ENCODE results near the gene SRRT. TPM values are rescaled to one million over a fixed set of nuclear protein-coding genes. Genes with fewer than 3 reads are reported as not detected.

SRRT gene
- total and polyA plus RNA-seq, 7 experiments from 2014 or later: 43.6 to 271 (median 255) TPM

DNA sequence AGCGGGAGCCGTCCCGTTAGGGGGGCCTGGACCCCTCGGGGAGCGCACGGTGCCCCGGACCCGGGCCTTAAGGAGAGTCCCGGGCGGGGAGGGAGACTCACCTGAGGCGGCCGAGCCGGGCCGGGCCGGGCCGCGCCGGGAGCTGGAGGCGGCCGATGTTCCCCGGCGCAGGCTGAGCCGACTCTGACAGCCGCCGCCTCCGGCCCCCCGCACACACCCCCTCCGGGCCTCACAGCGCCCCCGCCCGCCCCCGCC, 20.7 kb downstream of the SRRT start, which contains the start of gene ACHE:
TSS of gene ACHE (minus strand) at position 188 of the 255 bp plus-strand sequence. CDS start 1,656 bp downstream, outside the sequence.
- H3K27me3 ChIP-seq (ENCODE audit: control insufficient read depth in 2 of 2, insufficient read depth in 2 of 2, low read length in 2 of 2): peaks cover 8 to 10% of the 10 kb centered on the region in 2 donors
- peak in 1 of 9 donors; percentile 34 for DNase-seq

DNA sequence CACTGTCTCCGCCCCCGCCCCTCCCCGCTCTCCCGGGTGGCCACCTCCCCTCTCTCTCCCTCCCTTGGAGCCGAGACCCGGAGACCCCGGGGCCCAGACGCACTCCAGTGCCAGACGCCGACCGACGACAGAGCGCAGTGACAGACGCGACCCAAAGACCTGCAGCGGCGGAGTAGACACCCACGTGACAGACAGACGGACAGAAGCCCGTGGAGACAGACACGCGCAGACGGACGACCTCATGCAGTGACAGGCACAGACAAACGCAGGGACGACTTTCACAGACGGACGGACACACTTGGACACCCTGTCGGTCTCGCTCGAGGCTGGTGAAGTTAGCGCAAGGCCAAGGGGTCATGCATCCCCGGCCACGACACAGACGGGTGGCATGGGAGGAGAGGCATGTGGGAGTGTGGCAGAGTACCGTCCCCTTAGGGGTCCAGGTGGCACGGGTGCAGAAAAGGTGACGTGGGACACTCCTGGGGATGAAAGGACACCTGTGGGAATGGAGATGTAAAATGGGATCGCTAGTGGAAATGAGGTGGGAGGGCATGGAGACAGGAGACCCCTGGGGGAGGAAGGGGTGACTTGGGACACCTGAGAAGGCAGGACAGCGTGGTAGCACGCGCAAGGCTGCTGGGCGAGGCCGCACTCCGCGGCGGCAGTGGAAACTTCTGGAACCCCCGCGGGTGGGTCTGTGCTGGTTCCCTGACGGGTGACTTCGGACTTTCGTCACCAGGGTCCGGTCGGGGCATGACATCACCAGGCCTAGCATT, 21.2 kb downstream of the SRRT start:
- Mint-ChIP-seq H3K9me3 (peaks cover 0 to 2% (median 0%) of the 10 kb centered on the region in 11 donors), H3K27ac (peak overlapping the region in 8 of 9 donors; percentile 16 to 74 (median 46)), H3K27me3 (peaks cover 45 to 59% (median 48%) of the 10 kb centered on the region in 5 donors), H3K4me3 (peak overlapping the region; percentile 81 to 95 (median 86)), H3K4me1 (peaks cover 6 to 20% (median 11%) of the 10 kb centered on the region in 7 donors), H3K36me3 (no peaks in the 10 kb centered on the region)
- Histone ChIP-seq H3K4me3 (ENCODE audit: low read length) (peak overlapping the region; percentile 28), H3K36me3 (ENCODE audit: control insufficient read depth in 2 of 3, insufficient read depth in 3 of 3, low read length in 3 of 3) (no peaks in the 10 kb centered on the region), H3K27me3 (ENCODE audit: control insufficient read depth in 2 of 2, insufficient read depth in 2 of 2, low read length in 2 of 2) (peaks cover 8 to 10% of the 10 kb centered on the region in 2 donors), H3K27ac (ENCODE audit: low read depth, low read length) (no peak overlapping the region), H3K9me3 (ENCODE audit: control insufficient read depth in 2 of 3, low read length in 3 of 3) (no peaks in the 10 kb centered on the region), H3K4me1 (ENCODE audit: control insufficient read depth in 2 of 2, insufficient read depth in 2 of 2, low read length in 2 of 2) (peaks cover 8 to 11% of the 10 kb centered on the region in 2 donors)
- CTCF ChIA-PET: interaction anchor here (1.8 kb wide), 1 partner anchor 163 kb away, joined by 7 read pairs; no protein-coding TSS in a partner anchor
- peak in 2 of 9 donors; percentile 28 to 32 for DNase-seq
- ATAC-seq: peak; percentile 21
- POLR2A ChIA-PET: no interaction called here
- intact Hi-C loops (cut with micrococcal nuclease): loop anchor here (1.0 to 5.0 kb wide), 6 partner anchors 71 to 387 kb away; partner anchors contain the start of gene MUC12 (in 1 of the 2)

More for the DNA sequence above, 20.7 kb downstream of the SRRT start, which contains the start of gene ACHE:
- H3K27ac ChIP-seq (ENCODE audit: low read depth, low read length): no peak within 1 kb of the TSS
- Mint-ChIP-seq H3K9me3 (peaks cover 0 to 2% (median 0%) of the 10 kb centered on the region in 11 donors), H3K4me1 (peaks cover 7 to 22% (median 13%) of the 10 kb centered on the region in 7 donors), H3K27me3 (peaks cover 40 to 59% (median 46%) of the 10 kb centered on the region in 5 donors), H3K4me3 (peak within 1 kb of the TSS; percentile 81 to 95 (median 86)), H3K27ac (peak within 1 kb of the TSS in 8 of 9 donors; percentile 16 to 74 (median 46)), H3K36me3 (no peaks in the 10 kb centered on the region)
- CTCF ChIA-PET: no interaction called here
- H3K9me3 ChIP-seq (ENCODE audit: control insufficient read depth in 2 of 3, low read length in 3 of 3): no peaks in the 10 kb centered on the region
- POLR2A ChIA-PET: no interaction called here
- H3K36me3 ChIP-seq (ENCODE audit: control insufficient read depth in 2 of 3, insufficient read depth in 3 of 3, low read length in 3 of 3): no peaks in the 10 kb centered on the region
- peaks cover 10 to 13% of the 10 kb centered on the region in 2 donors for H3K4me1 ChIP-seq (ENCODE audit: control insufficient read depth in 2 of 2, insufficient read depth in 2 of 2, low read length in 2 of 2)
- intact Hi-C loops (cut with micrococcal nuclease): loop anchor here (1.0 to 5.0 kb wide), 6 partner anchors 72 to 387 kb away; partner anchors contain the start of gene MUC12 (in 1 of the 2)
- H3K4me3 ChIP-seq (ENCODE audit: low read length): peak within 1 kb of the TSS; percentile 47
- peak; percentile 18 for ATAC-seq

DNA sequence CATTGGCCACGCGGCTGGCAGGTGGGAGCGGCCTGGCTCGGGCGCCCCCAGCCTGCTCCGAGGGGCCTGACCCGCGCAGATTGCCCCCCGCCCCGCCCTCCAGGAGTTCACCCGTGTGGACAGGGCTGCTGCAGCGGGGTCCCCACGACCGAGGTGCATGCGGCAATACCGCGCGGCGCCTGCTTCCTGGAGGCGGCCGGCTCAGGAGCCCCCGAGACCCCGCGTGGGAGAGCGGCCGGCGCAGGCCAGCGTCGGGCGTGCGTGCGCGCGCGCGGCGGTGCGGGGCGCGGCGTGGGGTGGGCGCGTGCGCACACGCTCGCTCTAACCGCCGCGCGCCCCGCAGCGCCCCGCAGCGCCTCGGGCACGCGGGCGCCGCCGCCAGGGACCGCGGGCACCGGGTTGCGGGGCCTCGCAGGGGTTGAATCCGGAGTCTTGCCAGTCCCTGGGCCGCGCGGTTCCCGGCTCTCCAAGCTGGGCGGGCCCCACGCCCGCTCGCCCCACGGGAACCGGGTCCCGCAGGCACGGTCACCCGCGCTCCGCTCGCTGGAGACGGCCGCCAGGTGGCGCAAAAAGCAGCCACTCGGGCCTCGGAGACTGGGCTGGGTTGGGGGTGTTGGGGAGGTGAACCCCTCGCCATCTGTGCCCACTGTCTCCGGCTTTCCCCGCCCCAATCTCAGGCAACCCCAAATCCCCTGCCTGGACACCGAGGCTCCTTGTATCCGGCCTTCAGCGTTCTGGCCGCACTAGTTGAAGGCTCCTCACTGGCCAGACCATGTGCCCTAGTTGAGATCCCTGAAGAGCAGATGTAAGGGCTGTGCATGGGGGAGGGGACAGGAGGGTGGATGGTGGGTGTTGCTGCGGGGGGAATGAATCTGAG, 22.1 kb downstream of the SRRT start:
- DNase-seq (peak in 8 of 9 donors; percentile 36 to 74 (median 52)), ATAC-seq (peak; percentile 69)
- H3K4me1 Mint-ChIP-seq: peaks cover 0 to 13% (median 7%) of the 10 kb centered on the region in 7 donors
- Histone ChIP-seq H3K9me3 (ENCODE audit: control insufficient read depth in 2 of 3, low read length in 3 of 3) (no peaks in the 10 kb centered on the region), H3K4me1 (ENCODE audit: control insufficient read depth in 2 of 2, insufficient read depth in 2 of 2, low read length in 2 of 2) (peaks cover 8 to 11% of the 10 kb centered on the region in 2 donors), H3K4me3 (ENCODE audit: low read length) (peak overlapping the region; percentile 28), H3K27ac (ENCODE audit: low read depth, low read length) (no peak overlapping the region), H3K36me3 (ENCODE audit: control insufficient read depth in 2 of 3, insufficient read depth in 3 of 3, low read length in 3 of 3) (no peaks in the 10 kb centered on the region), H3K27me3 (ENCODE audit: control insufficient read depth in 2 of 2, insufficient read depth in 2 of 2, low read length in 2 of 2) (peaks cover 8 to 10% of the 10 kb centered on the region in 2 donors)
- no peaks in the 10 kb centered on the region for H3K36me3 Mint-ChIP-seq
- ChIA-PET POLR2A (no interaction called here), CTCF (interaction anchor here (1.8 kb wide), 1 partner anchor 162 kb away, joined by 7 read pairs; no protein-coding TSS in a partner anchor)
- peak overlapping the region; percentile 45 to 95 (median 82) for H3K4me3 Mint-ChIP-seq
- intact Hi-C loops (cut with micrococcal nuclease): loop anchor here (1.0 to 5.0 kb wide), 3 partner anchors 70 to 180 kb away; partner anchors contain the start of gene MUC12 (in 1 of the 2)
- H3K27me3 Mint-ChIP-seq: peaks cover 39 to 51% (median 43%) of the 10 kb centered on the region in 5 donors
- H3K9me3 Mint-ChIP-seq: peaks cover 0 to 1% (median 0%) of the 10 kb centered on the region in 11 donors
- H3K27ac Mint-ChIP-seq: no peak overlapping the region

DNA sequence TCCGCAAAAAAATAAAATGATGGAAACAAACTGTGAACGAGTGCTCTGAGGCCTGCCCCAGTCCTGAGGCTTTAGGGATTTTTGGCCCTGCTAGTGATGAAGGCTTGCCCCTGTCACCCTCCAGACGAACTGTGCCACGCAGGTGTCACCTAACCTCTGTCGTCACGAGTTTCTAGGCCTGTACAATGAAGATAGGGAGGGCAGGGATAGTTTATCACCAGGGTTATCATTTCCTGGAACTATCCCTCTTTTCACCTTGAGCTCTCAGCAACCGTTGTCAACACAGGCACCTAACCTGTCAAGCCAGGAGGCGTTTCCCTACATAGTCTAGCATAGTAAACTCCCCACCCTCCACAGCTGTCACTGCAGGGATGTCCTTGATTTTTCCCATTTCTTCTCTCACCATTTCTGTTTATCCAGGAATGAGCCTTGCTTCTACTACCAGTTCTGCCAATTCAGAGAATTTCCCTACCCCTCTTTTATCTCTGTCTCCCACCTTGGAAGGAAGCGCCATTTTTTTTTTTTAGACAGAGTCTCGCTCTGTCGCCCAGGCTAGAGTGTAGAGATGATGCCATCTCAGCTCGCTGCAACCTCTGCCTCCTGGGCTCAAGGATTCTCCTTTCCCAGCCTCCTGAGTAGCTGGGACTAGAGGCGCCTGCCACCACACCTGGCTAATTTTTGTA, 23.0 kb downstream of the SRRT start:
- H3K4me3 ChIP-seq (ENCODE audit: low read length): no peak overlapping the region
- peaks cover 8 to 10% of the 10 kb centered on the region in 2 donors for H3K27me3 ChIP-seq (ENCODE audit: control insufficient read depth in 2 of 2, insufficient read depth in 2 of 2, low read length in 2 of 2)
- DNase-seq: no peak
- intact Hi-C loops (cut with micrococcal nuclease): loop anchor here (1.0 to 5.0 kb wide), 3 partner anchors 69 to 179 kb away; partner anchors contain the start of gene MUC12 (in 1 of the 2)
- peak overlapping the region; percentile 30 to 79 (median 68) for H3K4me3 Mint-ChIP-seq
- ChIA-PET POLR2A (no interaction called here), CTCF (interaction anchor here (0.6 to 1.8 kb wide), 4 partner anchors 16 to 299 kb away, joined by 3 to 7 read pairs (median 4); no protein-coding TSS in a partner anchor)
- ATAC-seq: no peak
- no peaks in the 10 kb centered on the region for H3K9me3 Mint-ChIP-seq
- peaks cover 0 to 13% (median 7%) of the 10 kb centered on the region in 7 donors for H3K4me1 Mint-ChIP-seq
- no peak overlapping the region for H3K27ac Mint-ChIP-seq
- H3K9me3 ChIP-seq (ENCODE audit: control insufficient read depth in 2 of 3, low read length in 3 of 3): no peaks in the 10 kb centered on the region
- H3K36me3 ChIP-seq (ENCODE audit: control insufficient read depth in 2 of 3, insufficient read depth in 3 of 3, low read length in 3 of 3): no peaks in the 10 kb centered on the region
- H3K27ac ChIP-seq (ENCODE audit: low read depth, low read length): no peak overlapping the region
- H3K4me1 ChIP-seq (ENCODE audit: control insufficient read depth in 2 of 2, insufficient read depth in 2 of 2, low read length in 2 of 2): peaks cover 8 to 11% of the 10 kb centered on the region in 2 donors
- no peaks in the 10 kb centered on the region for H3K36me3 Mint-ChIP-seq
- H3K27me3 Mint-ChIP-seq: peaks cover 31 to 42% (median 35%) of the 10 kb centered on the region in 5 donors

DNA sequence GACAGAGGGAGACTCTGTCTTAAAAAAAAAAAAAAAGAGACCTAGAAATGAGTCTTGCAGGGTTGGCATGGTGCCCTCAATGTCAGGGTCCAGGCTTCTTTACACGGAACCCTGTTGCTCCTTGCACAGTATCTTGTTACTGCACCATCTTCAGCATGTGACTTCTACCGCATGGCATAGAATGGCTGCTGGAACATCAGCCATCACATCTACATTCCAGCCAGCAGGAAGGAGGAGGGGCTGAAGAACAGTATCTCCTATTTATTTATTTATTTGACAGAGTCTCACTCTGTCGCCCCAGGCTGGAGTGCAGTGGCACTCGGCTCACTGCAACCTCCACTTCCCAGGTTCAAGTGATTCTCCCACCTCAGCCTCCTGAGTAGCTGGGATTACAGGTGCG, 24.5 kb downstream of the SRRT start:
- H3K27ac Mint-ChIP-seq: no peak overlapping the region
- H3K36me3 Mint-ChIP-seq: no peaks in the 10 kb centered on the region
- Histone ChIP-seq H3K4me1 (ENCODE audit: control insufficient read depth in 2 of 2, insufficient read depth in 2 of 2, low read length in 2 of 2) (peaks cover 8 to 11% of the 10 kb centered on the region in 2 donors), H3K27ac (ENCODE audit: low read depth, low read length) (no peak overlapping the region), H3K9me3 (ENCODE audit: control insufficient read depth in 2 of 3, low read length in 3 of 3) (no peaks in the 10 kb centered on the region), H3K27me3 (ENCODE audit: control insufficient read depth in 2 of 2, insufficient read depth in 2 of 2, low read length in 2 of 2) (peaks cover 8 to 10% of the 10 kb centered on the region in 2 donors), H3K4me3 (ENCODE audit: low read length) (no peak overlapping the region), H3K36me3 (ENCODE audit: control insufficient read depth in 2 of 3, insufficient read depth in 3 of 3, low read length in 3 of 3) (no peaks in the 10 kb centered on the region)
- ATAC-seq: no peak
- no peaks in the 10 kb centered on the region for H3K9me3 Mint-ChIP-seq
- H3K27me3 Mint-ChIP-seq: peaks cover 23 to 34% (median 31%) of the 10 kb centered on the region in 5 donors
- DNase-seq: no peak
- no peak overlapping the region for H3K4me3 Mint-ChIP-seq
- ChIA-PET CTCF (interaction anchor here (0.7 to 1.5 kb wide), 4 partner anchors 157 to 189 kb away, joined by 3 to 6 read pairs (median 4); no protein-coding TSS in a partner anchor), POLR2A (no interaction called here)
- H3K4me1 Mint-ChIP-seq: peaks cover 0 to 13% (median 7%) of the 10 kb centered on the region in 7 donors
- intact Hi-C loops (cut with micrococcal nuclease): loop anchor here in 1 of 2 donors (5.0 kb wide), 2 partner anchors 68 to 178 kb away; partner anchors contain the start of gene MUC12

Data from naive thymus-derived CD4-positive, alpha-beta T cell (primary cell).